HG03575 (cell line): ENCODE data around the gene FAM161B.
"Not testable (repeated sequence)": the region's sequence is repeated elsewhere in the genome, so short reads cannot be mapped to it uniquely, and the experiment has no call there.

ENCODE experiments used
- ATAC-seq: cut with Tn5 transposase; IDR thresholded peaks from one replicate; pipeline ENCODE4 v1.9.1; 2021; ENCODE audit not compliant: unreplicated experiment, insufficient number of reproducible peaks, low FRiP score; ENCODE audit errors: extremely low read depth

FAM161B gene, protein sequence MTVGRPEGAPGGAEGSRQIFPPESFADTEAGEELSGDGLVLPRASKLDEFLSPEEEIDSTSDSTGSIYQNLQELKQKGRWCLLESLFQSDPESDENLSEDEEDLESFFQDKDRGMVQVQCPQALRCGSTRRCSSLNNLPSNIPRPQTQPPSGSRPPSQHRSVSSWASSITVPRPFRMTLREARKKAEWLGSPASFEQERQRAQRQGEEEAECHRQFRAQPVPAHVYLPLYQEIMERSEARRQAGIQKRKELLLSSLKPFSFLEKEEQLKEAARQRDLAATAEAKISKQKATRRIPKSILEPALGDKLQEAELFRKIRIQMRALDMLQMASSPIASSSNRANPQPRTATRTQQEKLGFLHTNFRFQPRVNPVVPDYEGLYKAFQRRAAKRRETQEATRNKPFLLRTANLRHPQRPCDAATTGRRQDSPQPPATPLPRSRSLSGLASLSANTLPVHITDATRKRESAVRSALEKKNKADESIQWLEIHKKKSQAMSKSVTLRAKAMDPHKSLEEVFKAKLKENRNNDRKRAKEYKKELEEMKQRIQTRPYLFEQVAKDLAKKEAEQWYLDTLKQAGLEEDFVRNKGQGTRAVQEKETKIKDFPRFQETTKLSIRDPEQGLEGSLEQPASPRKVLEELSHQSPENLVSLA

DNA sequence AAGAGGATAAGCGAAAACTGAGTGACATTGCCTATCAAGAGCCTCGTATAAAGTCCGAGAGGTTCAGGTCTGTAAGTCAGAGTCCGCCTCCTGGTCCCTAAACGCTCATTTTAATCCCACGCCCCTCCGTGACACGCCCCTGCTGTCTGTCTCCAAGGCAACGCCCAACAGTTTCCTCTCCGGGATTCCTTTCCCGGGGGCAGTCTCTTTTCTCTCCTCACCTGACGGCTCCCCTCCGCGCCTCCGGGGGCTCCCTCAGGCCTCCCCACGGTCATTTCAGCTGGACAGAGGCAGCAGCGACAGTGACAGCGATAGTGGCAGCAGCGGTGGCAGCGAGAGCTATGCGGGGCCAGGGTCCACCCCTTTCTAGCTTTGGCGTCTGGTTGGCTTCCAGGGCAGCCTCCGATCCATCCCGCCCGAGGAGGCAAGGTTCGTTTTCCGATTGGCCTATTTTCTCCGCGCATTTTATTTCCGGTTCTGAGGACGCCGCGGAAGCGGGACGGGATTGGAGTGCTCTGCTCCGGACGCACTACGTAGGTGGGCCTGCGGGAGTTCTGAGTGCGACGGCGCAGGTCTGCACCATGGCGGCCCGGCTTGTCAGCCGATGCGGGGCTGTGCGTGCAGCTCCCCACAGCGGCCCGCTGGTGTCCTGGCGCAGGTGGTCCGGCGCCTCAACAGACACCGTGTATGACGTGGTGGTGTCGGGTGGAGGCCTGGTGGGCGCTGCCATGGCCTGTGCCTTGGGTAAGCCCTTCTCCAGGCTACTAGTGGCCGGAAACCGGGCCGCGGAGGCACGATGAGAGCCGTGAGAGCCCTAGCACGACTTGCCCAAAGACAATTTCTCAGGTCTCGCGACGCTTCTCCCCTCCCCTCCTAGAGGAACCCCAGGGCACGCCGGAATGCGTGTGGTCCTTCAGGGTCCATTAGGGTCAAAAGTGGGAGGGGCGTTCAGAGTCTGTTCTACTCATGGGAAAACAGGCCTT, at the start of gene FAM161B, which contains the start of gene COQ6:
TSS of gene FAM161B (minus strand) at position 343 of the 983 bp plus-strand sequence. CDS start at position 275, 68 bp downstream.
TSS of gene COQ6 (plus strand) at position 551 of the 983 bp plus-strand sequence. CDS start at position 582, 31 bp downstream.
- peak; percentile 64 for ATAC-seq

DNA sequence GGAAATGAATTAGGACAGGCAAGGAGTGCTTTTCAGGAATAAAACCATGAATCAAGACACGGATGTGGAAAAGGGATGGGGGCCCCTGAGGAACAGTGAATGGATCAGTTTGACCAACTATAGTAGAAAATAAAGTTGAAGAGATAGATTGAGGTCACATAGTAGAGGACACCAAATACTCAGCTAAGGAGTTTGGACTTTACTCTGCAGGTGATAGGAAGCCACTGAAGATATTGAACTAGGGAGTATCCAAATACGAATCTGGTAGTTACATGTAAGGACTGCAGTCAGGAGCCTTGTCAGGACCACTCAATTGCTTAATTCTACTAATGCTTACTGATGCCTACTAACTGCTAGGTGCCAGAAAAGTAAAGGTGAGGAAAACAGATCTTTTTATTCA, 48.8 kb upstream of the FAM161B start:
- no peak for ATAC-seq

DNA sequence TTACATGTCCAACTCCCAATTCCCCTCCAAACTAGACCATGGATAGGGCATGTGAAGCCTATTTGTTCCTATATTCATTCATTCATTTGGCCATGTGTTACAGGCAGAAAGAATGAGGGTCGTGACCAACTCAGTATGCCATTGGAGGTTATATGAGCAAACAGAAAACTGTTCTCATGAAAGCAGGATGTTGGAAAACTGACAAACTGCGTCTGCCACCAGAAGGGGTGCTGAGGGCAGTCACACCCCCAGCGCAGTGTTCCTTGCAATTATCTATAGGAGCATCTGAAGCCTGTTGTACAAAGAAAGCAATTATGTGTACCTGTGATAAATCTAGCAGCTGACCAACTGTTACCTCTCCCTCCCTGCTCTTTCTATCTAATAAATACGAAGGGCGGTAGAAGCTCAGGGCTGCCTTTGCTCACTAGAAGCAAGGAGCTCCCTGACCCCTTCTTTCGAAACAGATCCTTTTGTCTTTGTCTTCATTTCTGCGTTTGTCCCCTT, 48.1 kb upstream of the FAM161B start:
- ATAC-seq, result no peak

DNA sequence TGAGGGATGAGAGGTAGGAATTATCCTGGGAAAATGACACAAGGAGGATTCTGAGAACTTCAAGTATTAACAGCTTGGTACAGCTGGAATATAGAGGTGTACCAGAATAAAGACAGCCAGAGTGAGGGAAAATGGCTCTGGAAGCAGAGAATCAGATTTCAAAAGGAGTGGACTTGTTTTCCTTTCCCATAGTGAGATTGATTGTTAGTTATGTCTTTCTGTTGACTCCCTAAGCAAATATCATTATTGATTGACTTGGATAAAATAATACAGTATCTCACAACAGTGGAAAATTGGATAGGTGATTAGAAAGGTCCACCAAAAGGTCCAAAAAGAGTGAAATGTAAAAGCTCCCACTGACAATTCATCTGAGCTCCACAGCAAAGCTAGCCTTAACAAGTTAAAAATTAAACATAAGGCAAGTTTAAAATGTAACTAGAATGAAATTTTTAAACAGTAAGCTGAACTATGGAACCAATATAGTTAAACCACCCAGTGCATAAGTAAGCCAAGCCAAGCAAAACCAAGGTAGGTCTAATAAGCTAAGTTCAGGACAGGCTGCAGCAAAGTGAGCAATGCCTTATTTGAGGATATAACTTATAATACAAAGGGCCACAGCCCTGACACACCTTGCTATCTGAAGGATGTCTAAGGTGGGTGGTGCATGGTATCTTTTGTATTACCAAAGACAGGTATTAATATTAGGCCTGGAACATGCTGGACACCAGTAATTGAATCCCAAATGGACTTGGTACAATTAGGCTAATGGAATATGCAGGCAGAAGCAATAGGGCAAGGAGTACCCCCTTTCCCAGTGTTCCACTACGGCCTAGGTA, 47.4 kb upstream of the FAM161B start:
- no peak for ATAC-seq

DNA sequence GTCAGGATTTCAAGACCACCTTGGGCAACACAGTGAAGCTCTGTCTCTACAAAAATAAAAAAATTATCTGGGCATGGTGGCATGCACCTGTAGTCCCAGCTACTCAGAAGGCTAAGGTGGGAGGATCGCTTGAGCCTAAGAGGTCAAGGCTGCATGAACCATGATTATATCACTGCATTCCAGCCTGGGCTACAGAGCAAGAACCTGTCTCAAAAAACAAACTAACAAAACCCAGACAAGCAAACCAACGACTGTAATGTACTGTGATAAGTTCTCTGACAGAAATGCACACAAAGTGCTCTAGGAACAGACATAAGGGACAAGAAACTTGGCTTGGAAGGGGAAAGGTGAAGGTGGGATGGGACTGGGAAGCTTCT, 46.8 kb upstream of the FAM161B start:
- ATAC-seq, result no peak

DNA sequence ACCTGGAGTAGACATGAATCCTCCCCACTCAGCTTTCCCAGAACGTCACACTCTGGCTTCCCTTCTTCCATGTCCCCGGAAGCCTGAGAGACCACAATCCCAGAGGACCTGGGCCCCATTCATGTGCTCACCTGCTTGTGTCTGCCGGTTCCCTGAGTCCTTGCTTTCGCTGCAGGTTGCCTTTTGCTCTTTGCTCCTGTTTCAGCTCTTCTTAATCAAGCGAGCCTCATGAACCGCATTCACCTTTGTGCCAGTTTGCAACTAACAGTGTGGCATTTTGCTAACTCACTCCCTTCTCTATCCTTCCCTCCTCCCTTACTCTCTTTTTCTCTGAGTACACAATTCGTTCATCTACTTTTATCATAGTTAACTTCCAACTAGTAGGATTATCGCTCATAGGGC, 46.1 kb upstream of the FAM161B start:
- no peak for ATAC-seq

DNA sequence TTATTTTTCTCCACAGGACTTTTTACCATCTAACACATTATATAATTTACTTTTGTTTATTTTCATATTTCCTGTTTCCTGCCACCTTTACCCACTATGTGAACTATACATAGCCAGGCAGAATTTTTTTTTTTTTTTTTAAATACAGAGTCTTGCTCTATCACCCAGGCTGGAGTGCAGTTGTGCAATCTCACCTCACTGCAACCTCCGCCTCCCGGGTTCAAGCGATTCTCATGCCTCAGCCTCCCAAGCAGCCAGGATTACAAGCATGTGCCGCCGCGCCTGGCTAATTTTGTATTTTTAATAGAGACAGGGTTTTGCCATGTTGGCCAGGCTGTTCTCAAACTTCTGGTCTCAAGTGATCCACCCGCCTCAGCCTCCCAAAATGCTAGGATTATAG, 45.0 kb upstream of the FAM161B start:
- not testable (repeated sequence) for ATAC-seq

DNA sequence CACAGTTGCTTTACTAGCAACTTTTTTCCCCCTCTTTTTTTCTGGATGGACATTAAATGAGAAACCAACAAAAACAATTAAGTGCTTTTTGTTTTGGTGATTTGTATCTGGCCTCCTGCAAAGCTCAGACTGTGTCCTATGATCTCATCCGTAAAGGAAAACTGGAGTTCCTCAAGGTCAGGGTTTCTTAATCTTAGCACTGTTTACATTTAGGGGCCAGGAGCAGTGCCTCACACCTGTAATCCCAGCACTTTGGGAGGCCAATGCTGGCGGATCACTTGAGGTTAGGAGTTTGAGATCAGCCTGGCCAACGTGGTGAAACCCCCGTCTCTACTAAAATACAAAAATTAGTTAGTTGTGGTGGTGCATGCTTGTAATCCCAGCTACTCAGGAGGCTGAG, 41.2 kb upstream of the FAM161B start:
- ATAC-seq, result no peak

DNA sequence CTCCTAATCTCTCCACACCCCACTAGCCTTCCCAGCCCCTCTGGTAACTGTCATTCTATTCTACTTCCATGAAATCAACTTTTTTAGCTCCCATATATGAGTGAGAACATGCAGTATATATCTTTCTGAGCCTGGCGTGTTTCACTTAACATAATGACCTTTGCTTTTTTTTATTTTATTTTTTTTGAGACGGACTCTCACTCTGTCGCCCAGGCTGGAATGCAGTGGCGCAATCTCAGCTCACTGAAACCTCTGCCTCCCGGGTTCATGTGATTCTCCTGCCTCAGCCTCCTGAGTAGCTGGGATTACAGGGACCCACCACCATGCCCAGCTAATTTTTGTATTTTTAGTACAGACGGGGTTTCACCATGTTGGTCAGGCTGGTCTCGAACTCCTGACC, 38.8 kb upstream of the FAM161B start:
- not testable (repeated sequence) for ATAC-seq

DNA sequence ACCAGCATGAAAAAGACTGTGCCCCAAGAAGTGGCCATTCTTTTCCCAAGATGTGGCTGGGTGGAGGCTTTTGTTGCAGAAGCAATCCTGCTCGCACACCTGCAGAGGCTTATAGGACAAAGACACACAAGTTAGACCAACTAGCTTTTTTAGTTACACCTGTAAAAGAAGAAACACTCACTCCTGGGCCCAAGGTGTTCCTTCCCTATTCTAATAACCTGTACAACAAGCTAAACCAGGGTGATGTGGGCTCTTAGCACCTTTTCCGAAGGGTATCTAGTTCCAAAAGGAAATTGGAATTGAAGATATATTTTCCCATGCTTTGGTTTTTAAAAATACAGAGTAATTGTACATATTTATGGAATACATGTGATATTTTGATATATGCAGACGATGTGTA, 38.2 kb upstream of the FAM161B start:
- no peak for ATAC-seq

DNA sequence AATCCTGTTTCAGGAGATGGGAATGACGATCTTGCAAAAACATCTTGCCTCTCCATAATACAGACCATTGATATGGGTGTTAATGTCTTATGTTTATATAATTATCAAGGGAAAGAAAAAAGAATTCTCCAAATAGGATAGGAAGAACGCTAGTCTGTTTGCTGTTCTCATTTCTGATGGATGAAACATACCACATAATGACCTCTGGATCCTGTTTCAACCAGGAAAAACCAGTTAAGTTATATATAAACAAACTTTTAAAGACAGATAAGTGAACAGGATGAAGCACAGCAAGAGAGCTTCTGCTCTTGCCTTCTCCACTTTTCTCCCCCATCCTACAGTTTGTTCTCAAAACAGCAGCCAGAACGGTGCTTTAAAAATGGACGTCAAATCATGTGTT, 28.0 kb upstream of the FAM161B start:
- no peak for ATAC-seq

DNA sequence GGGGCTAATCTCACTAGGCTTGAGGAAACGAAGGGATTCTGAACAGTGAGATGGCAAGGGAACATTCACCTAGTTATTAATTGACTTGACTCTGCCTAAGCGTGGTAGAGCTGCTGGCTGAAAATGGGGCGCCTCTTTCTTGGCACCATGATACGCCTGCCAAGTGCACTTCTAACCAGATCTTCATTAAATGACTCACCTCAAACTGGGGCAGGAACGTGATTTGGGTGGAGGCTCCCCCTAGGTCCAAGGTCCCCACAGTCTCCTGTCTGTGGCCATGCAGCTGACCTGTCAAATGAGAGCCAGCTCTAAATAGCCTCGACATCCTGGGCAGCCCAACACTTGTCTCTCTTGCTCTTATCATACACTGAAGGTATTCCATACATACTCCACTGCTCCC, 26.2 kb upstream of the FAM161B start:
- no peak for ATAC-seq

DNA sequence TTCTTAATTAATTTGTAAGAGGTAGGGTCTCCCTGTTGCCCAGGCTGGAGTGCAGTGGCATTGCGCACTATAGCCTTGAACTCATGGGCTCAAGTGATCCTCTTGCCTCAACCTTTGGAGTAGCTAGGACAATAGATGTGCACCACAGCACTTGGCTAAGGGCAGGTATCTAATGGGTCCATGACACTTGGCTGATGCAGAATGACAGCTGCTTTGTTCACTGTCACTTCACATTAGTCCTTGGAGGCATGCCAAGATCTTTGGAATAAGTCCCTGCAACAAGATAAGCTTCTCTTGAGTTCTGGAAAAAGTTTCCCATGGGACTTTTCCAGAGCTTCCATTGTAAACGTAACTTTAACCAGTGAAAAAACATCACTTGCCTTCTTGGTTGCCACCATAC, 23.6 kb upstream of the FAM161B start:
- no peak for ATAC-seq

DNA sequence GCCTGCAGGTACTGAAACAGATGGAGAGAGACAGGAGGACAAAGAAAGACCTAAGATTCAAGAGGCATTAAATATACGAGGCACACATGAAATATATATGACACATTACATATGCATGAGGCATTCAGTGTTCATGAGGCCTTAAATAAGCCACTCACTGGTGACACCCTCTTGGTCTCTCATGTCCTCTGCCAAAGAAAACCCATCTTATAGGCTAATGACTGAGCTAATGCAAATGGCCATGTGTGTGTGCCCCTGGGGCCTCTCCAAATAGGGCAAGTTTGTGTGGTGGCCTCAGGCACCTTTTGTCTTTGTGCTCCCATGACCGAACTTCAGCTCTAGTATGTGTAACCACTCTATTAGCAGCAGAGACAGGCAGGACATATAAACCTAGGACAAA, 19.0 kb upstream of the FAM161B start:
- ATAC-seq, result no peak

DNA sequence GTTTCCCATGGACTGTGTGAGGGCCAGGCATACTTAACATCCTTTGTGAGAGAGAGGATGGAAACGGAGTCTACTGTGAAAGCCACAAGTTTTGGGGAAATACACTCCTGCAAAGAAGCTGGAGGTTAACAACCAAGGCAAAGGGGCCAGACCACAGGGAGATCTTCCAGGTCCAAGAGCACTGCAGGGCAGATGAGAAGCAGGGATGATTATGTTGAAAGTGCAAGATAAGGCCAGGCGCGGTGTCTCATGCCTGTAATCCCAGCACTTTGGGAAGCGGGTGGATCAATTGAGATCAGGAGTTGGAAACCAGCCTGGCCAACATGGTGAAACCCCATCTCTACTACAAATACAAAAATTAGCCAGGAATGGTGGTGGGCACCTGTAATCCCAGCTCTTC, 15.3 kb upstream of the FAM161B start:
- no peak for ATAC-seq

DNA sequence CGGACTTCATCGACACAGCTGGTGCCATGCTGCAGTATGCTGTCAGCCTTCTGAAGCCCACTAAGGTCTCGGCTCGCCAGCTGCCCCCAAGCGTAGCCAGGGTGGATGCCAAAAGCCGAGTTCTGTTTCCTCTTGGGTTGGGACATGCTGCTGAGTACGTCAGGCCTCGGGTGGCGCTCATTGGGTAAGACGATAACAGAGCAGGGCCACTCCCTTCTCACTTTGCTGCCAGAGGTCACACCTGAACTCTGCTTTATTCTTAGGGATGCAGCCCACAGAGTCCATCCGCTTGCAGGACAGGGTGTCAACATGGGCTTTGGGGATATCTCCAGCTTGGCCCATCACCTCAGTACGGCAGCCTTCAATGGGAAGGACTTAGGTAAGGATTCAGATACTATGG, 11.3 kb upstream of the FAM161B start:
- no peak for ATAC-seq

DNA sequence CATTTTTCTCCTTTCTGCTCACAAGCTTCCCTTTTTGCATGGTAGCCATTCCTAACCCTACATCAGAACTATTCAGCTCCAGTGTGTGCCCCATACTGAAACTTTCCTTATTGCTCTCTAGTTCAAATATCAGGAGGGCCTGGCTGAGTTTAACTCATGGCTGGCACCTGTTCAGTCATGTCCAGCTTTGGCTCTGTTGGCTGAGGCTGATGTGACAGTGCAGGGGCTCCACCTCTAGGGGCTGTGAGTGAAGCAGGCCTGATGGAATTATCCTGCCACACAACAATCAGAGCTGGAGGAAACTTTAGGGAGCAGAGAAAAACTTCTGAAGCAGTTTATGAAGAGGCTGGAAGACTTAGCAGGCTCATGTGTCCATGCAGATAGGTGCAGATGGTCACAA, 8.7 kb upstream of the FAM161B start:
- no peak for ATAC-seq

DNA sequence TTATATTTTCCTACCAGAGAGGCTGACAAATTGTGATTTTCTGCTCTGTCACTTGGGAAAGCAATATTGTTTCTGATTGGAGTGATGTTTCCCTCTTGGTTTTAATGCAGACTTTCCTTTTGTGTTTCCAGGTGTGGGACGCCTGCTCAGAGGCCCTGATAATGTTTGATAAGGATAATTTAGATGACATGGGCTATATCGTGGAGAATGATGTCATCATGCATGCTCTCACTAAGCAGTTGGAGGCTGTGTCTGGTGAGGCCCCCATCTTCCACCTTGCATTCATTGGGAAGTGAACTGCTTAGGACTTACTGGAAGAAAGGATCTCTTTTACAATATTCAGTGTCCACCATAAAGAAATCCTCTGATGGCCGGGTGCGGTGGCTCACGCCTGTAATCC, 5.8 kb upstream of the FAM161B start:
- ATAC-seq, result no peak
